IMR-90 (cell line): ENCODE results near the gene OR10A7. TPM values are rescaled to one million over a fixed set of nuclear protein-coding genes. Genes with fewer than 3 reads are reported as not detected.

Experiments used
- ATAC-seq: fragments of 200-7000 bp; cut with Tn5 transposase; 2 replicates; pipeline ENCODE4 v1.9.1; 2020; ENCODE audit warnings: low read depth, mild to moderate bottlenecking, moderate library complexity
- BruUV-seq: library from RNA; stranded (reverse); fragments of 400-500 nt; replicated peaks from 2 replicates; lab custom pipeline; 2021; lab: Mats Ljungman, UMichigan
- CTCF ChIA-PET: fragments of 300-600 bp; formaldehyde crosslinking; extraction: SDS; loops from one replicate; lab custom pipeline; 2021; ENCODE audit warnings: antibody characterized with exemption; lab: Yijun Ruan, JAX
- POLR2A ChIA-PET: fragments of 300-600 bp; sonication (Branson Sonifier 250); formaldehyde crosslinking; loops from one replicate; lab custom pipeline; 2022; ENCODE audit warnings: antibody characterized with exemption; ENCODE audit not compliant: unreplicated experiment; lab: Charles Lee
- DNase-seq: peaks from one replicate; pipeline ENCODE4 v3.0.0; 2013
- H2AFZ ChIP-seq: replicated peaks from 2 replicates; pipeline ENCODE3; 2013; ENCODE audit warnings: low read length, mild to moderate bottlenecking; ENCODE audit not compliant: poor library complexity
- H2AK5ac ChIP-seq: 2 replicates; pipeline ENCODE4 v1.6.1; 2013; ENCODE audit warnings: low read depth, low read length, inconsistent platforms
- H2AK9ac ChIP-seq: replicated peaks from 2 replicates; pipeline ENCODE3; 2013; ENCODE audit warnings: mild to moderate bottlenecking, low read depth, low read length, moderate library complexity; ENCODE audit not compliant: poor library complexity
- H2BK120ac ChIP-seq: 2 replicates; pipeline ENCODE4 v1.6.1; 2013; ENCODE audit warnings: low read depth, low read length, inconsistent platforms
- H2BK15ac ChIP-seq: 3 replicates; pipeline ENCODE4 v1.6.1; 2013; ENCODE audit warnings: low read depth, low read length, inconsistent platforms
- H2BK20ac ChIP-seq: 2 replicates; pipeline ENCODE4 v1.6.1; 2013; ENCODE audit warnings: low read depth, mild to moderate bottlenecking, inconsistent platforms, low read length, moderate library complexity
- H2BK5ac ChIP-seq: 2 replicates; pipeline ENCODE4 v1.6.1; 2013; ENCODE audit warnings: mild to moderate bottlenecking, low read depth, low read length, inconsistent platforms; ENCODE audit not compliant: poor library complexity, severe bottlenecking
- H3K14ac ChIP-seq: replicated peaks from 2 replicates; pipeline ENCODE4 v1.6.1; 2013; ENCODE audit warnings: low read depth, low read length, inconsistent platforms
- H3K18ac ChIP-seq: 2 replicates; pipeline ENCODE4 v1.6.1; 2013; ENCODE audit warnings: low read depth, low read length, control low read depth
- H3K23ac ChIP-seq: 2 replicates; pipeline ENCODE4 v1.6.1; 2013; ENCODE audit warnings: low read depth, low read length, inconsistent platforms
- H3K27ac ChIP-seq: 2 replicates; pipeline ENCODE4 v1.5.1; 2013; ENCODE audit warnings: mild to moderate bottlenecking, control low read depth, low read length; ENCODE audit not compliant: insufficient read depth
- H3K27me3 ChIP-seq: 2 replicates; pipeline ENCODE4 v1.6.1; 2013; ENCODE audit warnings: low read length; ENCODE audit not compliant: control insufficient read depth, insufficient read depth
- H3K36me3 ChIP-seq: 2 replicates; pipeline ENCODE4 v1.6.1; 2013; ENCODE audit warnings: low read length, mixed read lengths; ENCODE audit not compliant: control insufficient read depth, insufficient read depth
- H3K4ac ChIP-seq: 2 replicates; pipeline ENCODE4 v1.6.1; 2013; ENCODE audit warnings: low read depth, low read length, inconsistent platforms
- H3K4me1 ChIP-seq: 2 replicates; pipeline ENCODE4 v1.6.1; 2013; ENCODE audit warnings: low read length, mixed read lengths; ENCODE audit not compliant: control insufficient read depth, insufficient read depth
- H3K4me2 ChIP-seq: 2 replicates; pipeline ENCODE4 v1.6.1; 2013; ENCODE audit warnings: low read depth, mild to moderate bottlenecking, control low read depth, low read length, moderate library complexity
- H3K4me3 ChIP-seq: 2 replicates; pipeline ENCODE4 v1.5.1; 2013; ENCODE audit warnings: low read depth, mild to moderate bottlenecking, control low read depth, low read length, moderate library complexity; ENCODE audit not compliant: insufficient read depth
- H3K56ac ChIP-seq: 2 replicates; pipeline ENCODE4 v1.6.1; 2013; ENCODE audit warnings: low read length, inconsistent platforms; ENCODE audit not compliant: insufficient read depth; ENCODE audit errors: extremely low read depth
- H3K79me1 ChIP-seq, 2 experiments: 2 replicates each; pipeline ENCODE4 v1.6.1; 2013; ENCODE audit warnings: low read length in 2 of 2, inconsistent platforms in 1 of 2, low read depth in 1 of 2
- H3K9ac ChIP-seq: 2 replicates; pipeline ENCODE4 v1.6.1; 2013; ENCODE audit warnings: low read depth, low read length, control low read depth
- H3K9me1 ChIP-seq: 2 replicates; pipeline ENCODE4 v1.6.1; 2013; ENCODE audit warnings: low read length, inconsistent platforms; ENCODE audit not compliant: insufficient read depth
- H3K9me3 ChIP-seq: 2 replicates; pipeline ENCODE4 v1.6.1; 2013; ENCODE audit warnings: low read length; ENCODE audit not compliant: control insufficient read depth, insufficient read depth
- H4K20me1 ChIP-seq: 2 replicates; pipeline ENCODE4 v1.6.1; 2013; ENCODE audit warnings: low read length, inconsistent platforms; ENCODE audit not compliant: insufficient read depth
- H4K5ac ChIP-seq: 2 replicates; pipeline ENCODE4 v1.6.1; 2013; ENCODE audit warnings: mild to moderate bottlenecking, low read depth, low read length, control low read depth
- H4K8ac ChIP-seq, 2 experiments: 2 replicates each; pipeline ENCODE4 v1.6.1; 2013; ENCODE audit warnings: low read depth in 2 of 2, low read length in 2 of 2, control low read depth in 1 of 2, inconsistent platforms in 1 of 2
- H4K91ac ChIP-seq: 2 replicates; pipeline ENCODE4 v1.6.1; 2013; ENCODE audit warnings: low read depth, low read length, inconsistent platforms; ENCODE audit not compliant: insufficient read depth
- CEBPB ChIP-seq: IDR thresholded peaks from 2 replicates; pipeline ENCODE4 v1.6.1; 2012; ENCODE audit warnings: low read depth, low read length, improper control_type of control experiment
- CHD1 ChIP-seq: IDR thresholded peaks from 2 replicates; pipeline ENCODE4 v1.6.1; 2012; ENCODE audit warnings: low read depth, low read length, improper control_type of control experiment
- FOS ChIP-seq: fragments of 150-350 bp; IDR thresholded peaks from 2 replicates; pipeline ENCODE4 v1.6.1; 2016; ENCODE audit warnings: low read depth, low read length
- MAFK ChIP-seq: IDR thresholded peaks from 2 replicates; pipeline ENCODE4 v1.6.1; 2012; ENCODE audit warnings: low read depth, low read length, improper control_type of control experiment
- MAZ ChIP-seq: IDR thresholded peaks from 2 replicates; pipeline ENCODE4 v1.6.1; 2012; ENCODE audit warnings: low read depth, mild to moderate bottlenecking, low read length, improper control_type of control experiment, moderate library complexity, borderline replicate concordance
- MXI1 ChIP-seq: IDR thresholded peaks from 2 replicates; pipeline ENCODE4 v1.6.1; 2012; ENCODE audit warnings: low read depth, mild to moderate bottlenecking, low read length, moderate library complexity, borderline replicate concordance
- NFE2L2 ChIP-seq: fragments of 150-350 bp; IDR thresholded peaks from 2 replicates; pipeline ENCODE4 v1.6.1; 2016; ENCODE audit warnings: low read depth, mild to moderate bottlenecking, low read length
- POLR2A ChIP-seq: IDR thresholded peaks from 2 replicates; pipeline ENCODE4 v1.6.1; 2012; ENCODE audit warnings: mild to moderate bottlenecking, low read depth, low read length
- RAD21 ChIP-seq: IDR thresholded peaks from 2 replicates; pipeline ENCODE4 v1.6.1; 2012; ENCODE audit warnings: low read length, improper control_type of control experiment
- RCOR1 ChIP-seq: IDR thresholded peaks from 2 replicates; pipeline ENCODE4 v1.6.1; 2012; ENCODE audit warnings: mild to moderate bottlenecking, low read length, improper control_type of control experiment; ENCODE audit not compliant: insufficient replicate concordance
- SMC3 ChIP-seq: fragments of 150-350 bp; IDR thresholded peaks from 2 replicates; pipeline ENCODE4 v1.6.1; 2016; ENCODE audit warnings: low read depth, mild to moderate bottlenecking, antibody characterized with exemption, low read length, moderate library complexity
- WGBS, 2 experiments: methylation state at CpG; one replicate each; pipeline versions ENCODE4 v1.1.5 to v1.1.7; 2013; ENCODE audit warnings: missing lambda C conversion rate in 2 of 2; ENCODE audit not compliant: insufficient read length in 1 of 2; ENCODE audit errors: extremely low coverage in 2 of 2; 5-methylcytosine and 5-hydroxymethylcytosine counted together
- dilution Hi-C: fragments of 300-500 bp; cut with HindIII; formaldehyde crosslinking; loops from one replicate; pipeline ENCODE4 v1.14.3; 2018; ENCODE audit warnings: low sequenced_read_pairs; ENCODE audit not compliant: unreplicated experiment
- in situ Hi-C: fragments of 300-500 bp; cut with MboI; formaldehyde crosslinking; loops from 3 replicates; pipeline ENCODE4 v1.14.3; 2019; ENCODE audit warnings: low sequenced_read_pairs, inconsistent platforms, mixed read lengths
- intact Hi-C: fragments of 100-400 bp; cut with micrococcal nuclease; formaldehyde crosslinking; loops from 2 replicates; pipeline ENCODE4 v1.10.0; 2022
- polyA plus RNA-seq, 3 experiments: library from polyadenylated mRNA; depleted of rRNA; stranded (reverse); fragments of >200 nt; gene quantifications; 2 replicates each; pipeline ENCODE4 v1.2.3, GENCODE V29; 2012; ENCODE audit warnings: low replicate concordance in 1 of 3
- total RNA-seq: library from RNA; depleted of rRNA; stranded (reverse); fragments of >200 nt; gene quantifications from 2 replicates; pipeline ENCODE4 v1.2.3, GENCODE V29; 2012
- TF ChIP-seq, protein P1 (sequence below): conservative IDR thresholded peaks from 2 replicates; pipeline ENCODE4 v1.5.1; 2012; ENCODE audit warnings: mild to moderate bottlenecking, low read depth, low read length, improper control_type of control experiment
- TF ChIP-seq, protein P2 (sequence below): fragments of 150-350 bp; IDR thresholded peaks from 2 replicates; pipeline ENCODE4 v1.6.1; 2016; ENCODE audit warnings: low read depth, mild to moderate bottlenecking, low read length, moderate library complexity, borderline replicate concordance
- TF ChIP-seq, protein P3 (sequence below): fragments of 150-350 bp; IDR thresholded peaks from 2 replicates; pipeline ENCODE4 v1.6.1; 2017; ENCODE audit warnings: mild to moderate bottlenecking, antibody characterized with exemption, low read length, low read depth

OR10A7 gene
- total and polyA plus RNA-seq, 2 of the 4 experiments (the other 2 are of a cell fraction) = not detected

DNA sequence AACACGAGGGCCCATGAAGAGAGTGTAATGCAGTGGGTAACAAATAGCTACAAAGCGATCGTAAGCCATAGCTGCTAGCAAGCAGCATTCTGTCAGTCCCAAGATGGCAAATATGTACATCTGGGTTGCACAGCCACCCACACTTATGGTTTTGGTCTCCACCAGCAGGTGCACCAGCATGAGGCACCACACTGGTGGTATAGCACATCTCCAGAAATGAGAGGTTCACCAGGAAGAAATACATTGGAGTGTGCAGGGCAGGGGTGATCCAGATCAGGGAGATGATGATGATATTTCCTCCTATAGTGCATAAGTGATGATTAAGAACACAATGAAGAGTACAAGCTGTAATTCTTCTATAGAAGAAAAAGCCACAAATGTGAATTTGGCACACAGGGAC is 26.4 kb upstream of the OR10A7 start:
- no CpG with 5 or more reads among the region's 3 CpGs for WGBS, 2 experiments
- Histone ChIP-seq H3K4ac (no peak overlapping the region), H3K36me3 (no peaks in the 10 kb centered on the region), H3K4me3 (no peak overlapping the region), H3K9me1 (no peaks in the 10 kb centered on the region), H4K91ac (no peak overlapping the region), H4K8ac (no peak overlapping the region), H3K9ac (no peak overlapping the region), H2BK120ac (no peak overlapping the region), H3K4me1 (no peaks in the 10 kb centered on the region), H4K5ac (no peak overlapping the region), H3K56ac (no peak overlapping the region), H2AFZ (no peak overlapping the region), H3K27me3 (no peaks in the 10 kb centered on the region), H3K27ac (no peak overlapping the region), H3K9me3 (no peaks in the 10 kb centered on the region), H3K18ac (no peak overlapping the region), H3K79me1 (no peaks in the 10 kb centered on the region), H2AK9ac (no peak overlapping the region), H2BK5ac (no peak overlapping the region), H2BK15ac (no peak overlapping the region), H3K4me2 (no peak overlapping the region), H2AK5ac (no peak overlapping the region), H3K23ac (no peak overlapping the region), H2BK20ac (no peak overlapping the region), H3K14ac (no peak overlapping the region), H4K20me1 (no peaks in the 10 kb centered on the region)
- intact Hi-C loops (no loop called here), in situ Hi-C loops (loop anchor here (10.0 kb wide), 1 partner anchor 420 kb away; no protein-coding TSS in a partner anchor), dilution Hi-C loops (no loop called here)
- DNase-seq (no peak), ATAC-seq (no peak)
- TF ChIP-seq, protein P1, sequence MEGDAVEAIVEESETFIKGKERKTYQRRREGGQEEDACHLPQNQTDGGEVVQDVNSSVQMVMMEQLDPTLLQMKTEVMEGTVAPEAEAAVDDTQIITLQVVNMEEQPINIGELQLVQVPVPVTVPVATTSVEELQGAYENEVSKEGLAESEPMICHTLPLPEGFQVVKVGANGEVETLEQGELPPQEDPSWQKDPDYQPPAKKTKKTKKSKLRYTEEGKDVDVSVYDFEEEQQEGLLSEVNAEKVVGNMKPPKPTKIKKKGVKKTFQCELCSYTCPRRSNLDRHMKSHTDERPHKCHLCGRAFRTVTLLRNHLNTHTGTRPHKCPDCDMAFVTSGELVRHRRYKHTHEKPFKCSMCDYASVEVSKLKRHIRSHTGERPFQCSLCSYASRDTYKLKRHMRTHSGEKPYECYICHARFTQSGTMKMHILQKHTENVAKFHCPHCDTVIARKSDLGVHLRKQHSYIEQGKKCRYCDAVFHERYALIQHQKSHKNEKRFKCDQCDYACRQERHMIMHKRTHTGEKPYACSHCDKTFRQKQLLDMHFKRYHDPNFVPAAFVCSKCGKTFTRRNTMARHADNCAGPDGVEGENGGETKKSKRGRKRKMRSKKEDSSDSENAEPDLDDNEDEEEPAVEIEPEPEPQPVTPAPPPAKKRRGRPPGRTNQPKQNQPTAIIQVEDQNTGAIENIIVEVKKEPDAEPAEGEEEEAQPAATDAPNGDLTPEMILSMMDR = no peak
- TF ChIP-seq POLR2A (no peak), SMC3 (no peak), RCOR1 (no peak), NFE2L2 (no peak), CHD1 (no peak), MAFK (no peak), RAD21 (no peak), CEBPB (no peak), FOS (no peak), MXI1 (no peak), MAZ (no peak)
- TF ChIP-seq, protein P2, sequence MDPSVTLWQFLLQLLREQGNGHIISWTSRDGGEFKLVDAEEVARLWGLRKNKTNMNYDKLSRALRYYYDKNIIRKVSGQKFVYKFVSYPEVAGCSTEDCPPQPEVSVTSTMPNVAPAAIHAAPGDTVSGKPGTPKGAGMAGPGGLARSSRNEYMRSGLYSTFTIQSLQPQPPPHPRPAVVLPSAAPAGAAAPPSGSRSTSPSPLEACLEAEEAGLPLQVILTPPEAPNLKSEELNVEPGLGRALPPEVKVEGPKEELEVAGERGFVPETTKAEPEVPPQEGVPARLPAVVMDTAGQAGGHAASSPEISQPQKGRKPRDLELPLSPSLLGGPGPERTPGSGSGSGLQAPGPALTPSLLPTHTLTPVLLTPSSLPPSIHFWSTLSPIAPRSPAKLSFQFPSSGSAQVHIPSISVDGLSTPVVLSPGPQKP = no peak
- TF ChIP-seq, protein P3, sequence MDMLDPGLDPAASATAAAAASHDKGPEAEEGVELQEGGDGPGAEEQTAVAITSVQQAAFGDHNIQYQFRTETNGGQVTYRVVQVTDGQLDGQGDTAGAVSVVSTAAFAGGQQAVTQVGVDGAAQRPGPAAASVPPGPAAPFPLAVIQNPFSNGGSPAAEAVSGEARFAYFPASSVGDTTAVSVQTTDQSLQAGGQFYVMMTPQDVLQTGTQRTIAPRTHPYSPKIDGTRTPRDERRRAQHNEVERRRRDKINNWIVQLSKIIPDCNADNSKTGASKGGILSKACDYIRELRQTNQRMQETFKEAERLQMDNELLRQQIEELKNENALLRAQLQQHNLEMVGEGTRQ = no peak
- CTCF ChIA-PET = no interaction called here
- POLR2A ChIA-PET = no interaction called here
- no TSS peak for BruUV-seq
